BE2C (cell line): ENCODE results near the gene SS18L1.
A peak's percentile ranks its signal among the peaks of the same experiment; 100 is the strongest.

Experiments
- DNase-seq: peaks from one replicate; pipeline ENCODE4 v3.0.0-alpha.2; 2020
- H3K27me3 ChIP-seq: fragments of 250-450 bp; sonication (Bioruptor Pico); 2 replicates; pipeline ENCODE4 v1.5.1; 2020; ENCODE audit warnings: mild to moderate bottlenecking
- H3K36me3 ChIP-seq: fragments of 250-450 bp; sonication (Bioruptor Pico); 2 replicates; pipeline ENCODE4 v1.5.1; 2020; ENCODE audit warnings: mild to moderate bottlenecking
- H3K4me1 ChIP-seq: fragments of 250-450 bp; sonication (Bioruptor Pico); 2 replicates; pipeline ENCODE4 v1.5.1; 2020
- H3K4me3 ChIP-seq: 2 replicates; pipeline ENCODE4 v1.5.1; 2011; ENCODE audit warnings: low read depth, low read length
- H3K9me3 ChIP-seq: fragments of 250-450 bp; sonication (Bioruptor Pico); 2 replicates; pipeline ENCODE4 v1.5.1; 2020
- CTCF ChIP-seq: IDR thresholded peaks from 2 replicates; pipeline ENCODE4 v1.5.1; 2012; ENCODE audit warnings: mild to moderate bottlenecking, low read depth, low read length

Gene SS18L1

GRCh38 chr20:62219101-62219991 is 75.8 kb downstream of the SS18L1 start:
- DNase-seq = peak; percentile 53
- H3K4me3 ChIP-seq = peak overlapping the region; percentile 66
- peaks cover 7% of the 10 kb centered on the region; the same call in 1 of the 2 replicates for H3K36me3 ChIP-seq
- no peak for TF ChIP-seq CTCF
- H3K9me3 ChIP-seq = no peaks in the 10 kb centered on the region
- peaks cover 9% of the 10 kb centered on the region for H3K4me1 ChIP-seq
- peaks cover 12% of the 10 kb centered on the region for H3K27me3 ChIP-seq

GRCh38 chr20:62219992-62220665 is 76.6 kb downstream of the SS18L1 start, which contains the start of gene HRH3:
Gene HRH3 (minus strand): TSS chr20:62220278. CDS start chr20:62219970, 308 bp downstream.
- H3K36me3 ChIP-seq = peaks cover 7% of the 10 kb centered on the region; the same call in 1 of the 2 replicates
- peak; percentile 81 for DNase-seq
- peaks cover 12% of the 10 kb centered on the region for H3K27me3 ChIP-seq
- H3K4me3 ChIP-seq = peak within 1 kb of the TSS; percentile 66
- H3K4me1 ChIP-seq = peaks cover 9% of the 10 kb centered on the region
- no peak for TF ChIP-seq CTCF
- H3K9me3 ChIP-seq = no peaks in the 10 kb centered on the region

GRCh38 chr20:62220666-62221568 is 77.3 kb downstream of the SS18L1 start:
- peak overlapping the region; percentile 51 for H3K4me3 ChIP-seq
- no peak for DNase-seq

GRCh38 chr20:62222266-62222850 is 78.8 kb downstream of the SS18L1 start:
- TF ChIP-seq CTCF = no peak
- no peaks in the 10 kb centered on the region for H3K9me3 ChIP-seq
- H3K4me1 ChIP-seq = peaks cover 9% of the 10 kb centered on the region
- H3K36me3 ChIP-seq = no peaks in the 10 kb centered on the region
- no peak overlapping the region for H3K4me3 ChIP-seq
- DNase-seq = no peak
- peaks cover 12% of the 10 kb centered on the region for H3K27me3 ChIP-seq

More at GRCh38 chr20:62220666-62221568, 77.3 kb downstream of the SS18L1 start:
- peaks cover 12% of the 10 kb centered on the region for H3K27me3 ChIP-seq
- H3K36me3 ChIP-seq = peaks cover 2% of the 10 kb centered on the region; the same call in 1 of the 2 replicates
- peaks cover 9% of the 10 kb centered on the region for H3K4me1 ChIP-seq
- TF ChIP-seq CTCF = no peak
- H3K9me3 ChIP-seq = no peaks in the 10 kb centered on the region

- no peaks in the 10 kb centered on the region for H3K36me3 ChIP-seq
- no peaks in the 10 kb centered on the region for H3K9me3 ChIP-seq
- no peak for TF ChIP-seq CTCF
- no peak overlapping the region for H3K4me3 ChIP-seq
- peaks cover 9% of the 10 kb centered on the region for H3K4me1 ChIP-seq
- no peak for DNase-seq
- peaks cover 12% of the 10 kb centered on the region for H3K27me3 ChIP-seq
Observed at GRCh38 chr20:62222972-62223371, 79.4 kb downstream of the SS18L1 start.
